Cardiac muscle cell (in vitro differentiated cells and primary cell): ENCODE data around the gene BCAR3. TPM values are rescaled to one million over a fixed set of nuclear protein-coding genes. Genes with fewer than 3 reads are reported as not detected.

Experiments used
- DNase-seq, 2 donors: peaks; one replicate each; pipeline versions ENCODE4 v3.0.0 to v3.0.0-alpha.2; 2010 to 2017; ENCODE audit warnings: low read depth in 1 of 2, low spot score in 1 of 2
- H3K27ac ChIP-seq: fragments of 200-600 bp; sonication (generic); 2 replicates; pipeline ENCODE4 v1.5.1; 2016
- H3K27me3 ChIP-seq: fragments of 200-600 bp; sonication (generic); 2 replicates; pipeline ENCODE4 v1.6.0; 2016; ENCODE audit warnings: control low read depth
- H3K36me3 ChIP-seq: fragments of 200-600 bp; sonication (generic); 2 replicates; pipeline ENCODE4 v1.5.1; 2016; ENCODE audit warnings: control low read depth
- H3K4me1 ChIP-seq: fragments of 200-600 bp; sonication (generic); 2 replicates; pipeline ENCODE4 v1.8.1; 2017; ENCODE audit warnings: low read depth, mild to moderate bottlenecking, mixed run types
- H3K4me3 ChIP-seq: fragments of 200-600 bp; sonication (generic); 2 replicates; pipeline ENCODE4 v1.5.1; 2016; ENCODE audit warnings: mild to moderate bottlenecking
- H3K9me3 ChIP-seq: fragments of 200-600 bp; sonication (generic); 2 replicates; pipeline ENCODE4 v1.5.1; 2017; ENCODE audit warnings: low read depth, mild to moderate bottlenecking, control low read depth
- polyA plus RNA-seq: library from polyadenylated mRNA; unstranded; fragments of >200 nt; fragmentation: Nextera tagmentation; extraction: Ambion mirVana; gene quantifications from 2 replicates; pipeline ENCODE4 v1.2.1, GENCODE V29; 2016
- total RNA-seq: library from RNA; depleted of rRNA; stranded (reverse); fragments of >200 nt; gene quantifications from 2 replicates; pipeline ENCODE4 v1.2.3, GENCODE V29; 2016
- TF ChIP-seq, protein P1 (sequence below): IDR thresholded peaks from 2 replicates; pipeline ENCODE4 v1.5.1; 2012; ENCODE audit warnings: low read depth, mild to moderate bottlenecking, low read length

Gene BCAR3
- total and polyA plus RNA-seq, 2 experiments from 2014 or later: 1.5 to 4.5 TPM

DNA sequence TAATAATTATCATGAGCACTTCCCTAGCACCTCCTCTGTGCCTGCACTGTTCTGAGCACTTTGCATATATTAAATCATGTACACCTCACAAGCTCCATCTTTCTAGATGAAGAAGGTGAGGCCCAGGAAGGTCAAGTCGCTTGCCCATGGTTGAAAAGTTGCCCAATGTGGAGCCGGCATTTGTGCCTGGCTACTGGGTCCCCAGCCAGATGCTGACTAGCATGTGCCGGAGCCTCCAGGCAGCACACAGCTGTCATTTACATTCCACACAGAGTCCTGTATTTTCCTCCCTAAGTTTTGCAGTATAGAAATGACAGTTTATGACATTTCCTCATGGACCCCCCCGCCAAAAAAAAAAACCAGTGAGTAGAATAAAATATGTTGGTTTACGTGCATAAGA, 94.3 kb downstream of the BCAR3 start:
- TF ChIP-seq, protein P1, sequence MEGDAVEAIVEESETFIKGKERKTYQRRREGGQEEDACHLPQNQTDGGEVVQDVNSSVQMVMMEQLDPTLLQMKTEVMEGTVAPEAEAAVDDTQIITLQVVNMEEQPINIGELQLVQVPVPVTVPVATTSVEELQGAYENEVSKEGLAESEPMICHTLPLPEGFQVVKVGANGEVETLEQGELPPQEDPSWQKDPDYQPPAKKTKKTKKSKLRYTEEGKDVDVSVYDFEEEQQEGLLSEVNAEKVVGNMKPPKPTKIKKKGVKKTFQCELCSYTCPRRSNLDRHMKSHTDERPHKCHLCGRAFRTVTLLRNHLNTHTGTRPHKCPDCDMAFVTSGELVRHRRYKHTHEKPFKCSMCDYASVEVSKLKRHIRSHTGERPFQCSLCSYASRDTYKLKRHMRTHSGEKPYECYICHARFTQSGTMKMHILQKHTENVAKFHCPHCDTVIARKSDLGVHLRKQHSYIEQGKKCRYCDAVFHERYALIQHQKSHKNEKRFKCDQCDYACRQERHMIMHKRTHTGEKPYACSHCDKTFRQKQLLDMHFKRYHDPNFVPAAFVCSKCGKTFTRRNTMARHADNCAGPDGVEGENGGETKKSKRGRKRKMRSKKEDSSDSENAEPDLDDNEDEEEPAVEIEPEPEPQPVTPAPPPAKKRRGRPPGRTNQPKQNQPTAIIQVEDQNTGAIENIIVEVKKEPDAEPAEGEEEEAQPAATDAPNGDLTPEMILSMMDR: no peak
- peaks cover 7% of the 10 kb centered on the region for H3K4me1 ChIP-seq

DNA sequence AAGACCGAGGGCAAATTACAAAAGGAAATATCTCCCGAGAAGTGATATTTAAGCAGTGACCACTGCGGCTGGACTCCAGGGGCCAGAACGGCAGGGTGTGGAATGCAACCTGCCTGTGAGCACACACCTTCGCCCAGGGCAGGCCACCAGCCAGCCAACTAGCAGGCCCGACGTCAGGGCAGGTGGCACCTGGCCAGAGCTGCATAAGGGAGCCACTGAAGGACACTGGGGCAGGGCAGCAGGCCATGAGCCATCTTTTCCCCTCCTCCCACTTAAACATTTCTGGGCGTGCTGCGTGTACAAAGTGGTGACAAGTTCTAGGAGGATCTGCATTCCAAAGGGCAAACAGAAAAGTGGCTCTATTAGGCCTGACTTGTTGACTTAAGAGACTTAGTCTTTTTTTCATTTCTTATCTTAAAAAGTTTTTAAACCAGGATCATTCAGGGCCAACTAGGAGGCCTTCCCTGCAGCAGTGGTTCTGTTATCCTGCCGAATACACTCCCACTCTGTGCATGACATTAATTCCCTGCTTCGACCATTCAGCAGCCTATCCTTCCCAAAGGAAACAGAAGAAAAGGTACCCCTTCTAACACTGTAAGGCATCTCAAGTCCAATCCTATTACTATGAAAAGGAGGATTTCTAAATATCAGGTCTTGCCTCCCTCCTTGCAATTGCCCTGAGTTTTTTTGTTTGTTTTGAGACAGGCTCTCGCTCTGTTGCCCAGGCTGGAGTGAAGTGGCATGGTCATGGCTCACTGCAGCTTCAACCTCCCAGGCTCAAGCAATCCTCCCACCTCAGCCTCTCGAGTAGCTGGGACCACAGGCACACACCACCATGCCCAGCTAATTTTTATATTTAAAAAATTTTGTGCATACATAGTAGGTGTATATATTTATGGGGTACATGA, 96.3 kb downstream of the BCAR3 start:
- H3K36me3 ChIP-seq: no peaks in the 10 kb centered on the region
- TF ChIP-seq, protein P1: no peak
- H3K4me3 ChIP-seq: no peak overlapping the region
- peaks cover 7% of the 10 kb centered on the region for H3K4me1 ChIP-seq
- peaks cover 60% of the 10 kb centered on the region for H3K27me3 ChIP-seq
- H3K9me3 ChIP-seq: no peaks in the 10 kb centered on the region
- peak; percentile 82 to 89 for DNase-seq
- H3K27ac ChIP-seq: no peak overlapping the region

More for the DNA sequence above, 94.3 kb downstream of the BCAR3 start:
- DNase-seq: no peak
- Histone ChIP-seq H3K36me3 (no peaks in the 10 kb centered on the region), H3K27ac (no peak overlapping the region), H3K9me3 (no peaks in the 10 kb centered on the region), H3K4me3 (no peak overlapping the region), H3K27me3 (peaks cover 61% of the 10 kb centered on the region)

DNA sequence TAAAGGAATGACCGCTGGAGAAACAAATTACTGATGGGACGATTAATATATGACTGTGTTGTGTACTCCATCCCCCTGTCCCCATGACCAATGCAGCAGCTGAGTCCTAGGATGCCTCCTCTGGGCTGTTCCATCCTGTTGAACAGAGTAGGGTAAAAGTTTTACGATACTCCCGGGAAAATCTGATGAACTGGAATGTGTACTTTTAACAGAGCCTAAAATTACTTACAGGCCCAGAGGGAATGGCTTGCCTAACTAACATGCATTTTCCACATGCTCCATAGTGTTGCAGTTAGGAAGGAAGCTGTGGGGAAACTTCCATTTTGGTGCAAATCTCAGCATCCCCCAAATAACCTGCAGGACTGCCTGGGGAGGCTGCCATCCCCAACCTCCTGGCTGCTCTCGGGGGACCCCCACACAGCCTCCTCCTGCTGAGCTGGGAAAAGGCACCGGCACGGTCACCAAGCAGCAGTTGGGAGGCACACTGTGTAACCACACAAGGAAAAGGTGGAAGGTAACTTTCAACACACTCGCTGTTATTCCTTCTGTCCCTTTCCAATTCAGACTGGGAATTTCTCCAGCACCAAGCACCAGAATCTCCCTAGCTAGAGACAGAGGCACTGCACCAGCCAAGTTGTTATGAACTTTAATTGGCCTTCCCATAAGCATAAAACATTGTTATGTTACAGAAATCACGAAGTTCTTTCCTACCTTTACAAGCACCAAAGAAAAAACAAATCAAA, 97.2 kb downstream of the BCAR3 start:
- Histone ChIP-seq H3K4me1 (peaks cover 7% of the 10 kb centered on the region), H3K36me3 (no peaks in the 10 kb centered on the region), H3K9me3 (no peaks in the 10 kb centered on the region), H3K27me3 (peaks cover 59% of the 10 kb centered on the region), H3K4me3 (no peak overlapping the region), H3K27ac (no peak overlapping the region)
- DNase-seq: peak in 1 of 2 donors; percentile 46
- TF ChIP-seq, protein P1: no peak

DNA sequence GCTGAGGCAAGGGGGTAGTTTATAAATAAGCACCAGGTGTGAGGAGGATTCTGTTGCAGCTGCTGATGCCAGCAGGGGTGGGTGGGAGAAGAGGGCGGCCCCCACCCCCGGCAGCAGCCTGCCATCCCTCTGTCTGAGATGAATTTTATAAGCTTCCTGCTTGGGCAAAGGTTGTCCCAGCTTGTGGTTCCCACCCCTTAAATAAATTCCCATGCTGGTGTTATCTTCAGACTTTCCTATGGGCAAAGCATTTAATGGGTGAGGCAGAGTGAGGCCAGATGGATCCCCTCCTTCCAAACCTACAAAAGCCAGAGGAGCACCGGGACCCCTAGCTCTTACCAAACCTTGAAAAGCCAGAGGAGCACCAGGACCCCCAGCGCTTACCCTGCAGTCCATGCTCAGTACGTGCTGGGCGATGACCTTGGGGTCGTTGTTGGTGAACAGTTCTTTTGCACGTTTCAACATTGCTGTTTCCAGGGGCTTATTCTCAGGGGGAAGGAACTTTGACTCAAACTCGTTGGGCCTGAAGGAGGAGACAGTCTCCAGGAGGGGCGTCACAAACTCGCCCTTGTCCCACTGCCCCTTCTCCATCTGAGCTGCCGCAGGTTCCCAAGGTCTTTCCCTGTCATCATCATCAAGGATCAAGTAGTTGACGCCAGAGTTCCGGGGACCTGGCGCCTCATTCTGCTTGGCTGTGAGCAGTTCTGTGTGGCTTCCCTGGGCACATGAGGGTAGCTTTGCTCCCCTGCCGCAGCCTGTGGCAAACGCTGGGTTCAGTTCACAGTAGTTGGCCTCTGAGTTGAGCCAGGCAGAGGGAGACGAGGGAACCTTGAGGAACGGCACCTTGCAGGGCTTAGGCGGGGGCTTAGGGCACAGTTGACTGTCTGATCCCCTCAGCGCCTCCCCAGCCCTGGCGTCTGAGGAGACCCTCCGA, 99.5 kb downstream of the BCAR3 start:
- H3K4me1 ChIP-seq: peaks cover 7% of the 10 kb centered on the region
- H3K9me3 ChIP-seq: no peaks in the 10 kb centered on the region
- H3K27ac ChIP-seq: no peak overlapping the region
- no peaks in the 10 kb centered on the region for H3K36me3 ChIP-seq
- H3K27me3 ChIP-seq: peaks cover 59% of the 10 kb centered on the region
- DNase-seq: no peak
- H3K4me3 ChIP-seq: no peak overlapping the region
- TF ChIP-seq, protein P1: no peak

DNA sequence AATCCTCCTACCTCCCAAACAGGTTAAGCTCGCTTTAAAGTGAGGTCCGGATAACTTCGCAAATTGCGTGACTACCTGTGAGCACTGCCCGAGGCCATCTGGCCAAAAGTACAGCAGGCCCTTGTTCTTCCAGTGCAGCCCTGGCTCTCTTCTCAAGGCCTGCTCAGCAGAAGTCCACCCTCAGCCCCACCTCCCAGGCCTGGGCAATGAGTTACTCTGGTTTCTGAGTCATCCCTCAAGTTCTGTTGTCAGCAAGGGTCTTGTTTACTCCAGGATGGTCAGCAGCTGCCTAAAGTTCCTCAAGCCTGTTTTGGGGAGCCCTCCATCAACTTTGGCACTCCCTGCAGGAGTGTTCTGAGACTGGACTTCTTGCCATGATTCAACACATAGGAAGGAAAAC, 101.7 kb downstream of the BCAR3 start:
- Histone ChIP-seq H3K9me3 (no peaks in the 10 kb centered on the region), H3K27me3 (peaks cover 78% of the 10 kb centered on the region), H3K27ac (no peak overlapping the region), H3K36me3 (no peaks in the 10 kb centered on the region), H3K4me1 (peaks cover 5% of the 10 kb centered on the region), H3K4me3 (no peak overlapping the region)
- TF ChIP-seq, protein P1: no peak
- peak in 1 of 2 donors; percentile 89 for DNase-seq
